ENCODE results near the gene CCBE1. TPM values are rescaled to one million over a fixed set of nuclear protein-coding genes. Genes with fewer than 3 reads are reported as not detected.

The CCBE1 gene
- polyA plus RNA-seq, 1 donor from 2014 or later: 0.19 TPM

- no peaks in the 10 kb centered on the region for H3K36me3 ChIP-seq (ENCODE audit: insufficient read depth, low read length)
- TF ChIP-seq EP300 (conservative IDR thresholded peaks at IDR 0.05; ENCODE audit: poor library complexity, severe bottlenecking) (no peak), CTCF (IDR thresholded peaks at IDR 0.05; ENCODE audit: poor library complexity, severe bottlenecking) (no peak), SMC3 (conservative IDR thresholded peaks at IDR 0.05; ENCODE audit: poor library complexity) (no peak), MXI1 (conservative IDR thresholded peaks at IDR 0.05; ENCODE audit: poor library complexity, severe bottlenecking) (no peak), RAD21 (conservative IDR thresholded peaks at IDR 0.05) (no peak), EZH2 (IDR thresholded peaks at IDR 0.05; ENCODE audit: borderline replicate concordance, insufficient read depth, low read length, poor library complexity, severe bottlenecking) (no peak), POLR2AphosphoS5 (IDR thresholded peaks at IDR 0.05) (no peak), TAF1 (IDR thresholded peaks at IDR 0.05; ENCODE audit: low read depth) (no peak), REST (IDR thresholded peaks at IDR 0.05; ENCODE audit: borderline replicate concordance) (no peak)
- H2AFZ ChIP-seq (ENCODE audit: low read depth, low read length): no peak overlapping the region
- no peak overlapping the region for H3K4me2 ChIP-seq (ENCODE audit: low read length)
- H3K9me3 ChIP-seq (ENCODE audit: low read length): no peaks in the 10 kb centered on the region
- no peaks in the 10 kb centered on the region for H3K27me3 ChIP-seq (ENCODE audit: insufficient read depth, low read depth, low read length)
- no peak overlapping the region for H3K4me3 ChIP-seq (ENCODE audit: low read length)
- H4K20me1 ChIP-seq (ENCODE audit: insufficient read depth): no peaks in the 10 kb centered on the region
- H3K79me2 ChIP-seq (replicated peaks; ENCODE audit: insufficient read depth, low read length): no peaks in the 10 kb centered on the region
- no peaks in the 10 kb centered on the region for H3K9me2 ChIP-seq (ENCODE audit: insufficient read depth, low read length)
- H3K9ac ChIP-seq (ENCODE audit: low read length): no peak overlapping the region
- H3F3A ChIP-seq (ENCODE audit: insufficient read depth, low read length, poor library complexity, severe bottlenecking): no peaks in the 10 kb centered on the region
- no peak overlapping the region for H3K27ac ChIP-seq (ENCODE audit: low read length)
Measured at GRCh38 chr18:59446012-59446411, 251.2 kb downstream of the CCBE1 start.

- Histone ChIP-seq H3K4me2 (ENCODE audit: low read length) (no peak overlapping the region), H3K36me3 (ENCODE audit: insufficient read depth, low read length) (no peaks in the 10 kb centered on the region), H3K9me2 (ENCODE audit: insufficient read depth, low read length) (no peaks in the 10 kb centered on the region), H3K9ac (ENCODE audit: low read length) (no peak overlapping the region), H3K27ac (ENCODE audit: low read length) (no peak overlapping the region), H3K27me3 (ENCODE audit: insufficient read depth, low read depth, low read length) (no peaks in the 10 kb centered on the region), H3K79me2 (replicated peaks; ENCODE audit: insufficient read depth, low read length) (no peaks in the 10 kb centered on the region), H3K4me3 (ENCODE audit: low read length) (no peak overlapping the region), H3F3A (ENCODE audit: insufficient read depth, low read length, poor library complexity, severe bottlenecking) (no peaks in the 10 kb centered on the region), H2AFZ (ENCODE audit: low read depth, low read length) (no peak overlapping the region), H4K20me1 (ENCODE audit: insufficient read depth) (no peaks in the 10 kb centered on the region), H3K9me3 (ENCODE audit: low read length) (no peaks in the 10 kb centered on the region)
- TF ChIP-seq SMC3 (conservative IDR thresholded peaks at IDR 0.05; ENCODE audit: poor library complexity): no peak
- TF ChIP-seq MXI1 (conservative IDR thresholded peaks at IDR 0.05; ENCODE audit: poor library complexity, severe bottlenecking): no peak
- no peak for TF ChIP-seq CTCF (IDR thresholded peaks at IDR 0.05; ENCODE audit: poor library complexity, severe bottlenecking)
- no peak for TF ChIP-seq TAF1 (IDR thresholded peaks at IDR 0.05; ENCODE audit: low read depth)
- TF ChIP-seq RAD21 (conservative IDR thresholded peaks at IDR 0.05): no peak
- TF ChIP-seq EP300 (conservative IDR thresholded peaks at IDR 0.05; ENCODE audit: poor library complexity, severe bottlenecking): no peak
- TF ChIP-seq EZH2 (IDR thresholded peaks at IDR 0.05; ENCODE audit: borderline replicate concordance, insufficient read depth, low read length, poor library complexity, severe bottlenecking): no peak
- no peak for TF ChIP-seq POLR2AphosphoS5 (IDR thresholded peaks at IDR 0.05)
- no peak for TF ChIP-seq REST (IDR thresholded peaks at IDR 0.05; ENCODE audit: borderline replicate concordance)
Measured at GRCh38 chr18:59437851-59438569, 259.2 kb downstream of the CCBE1 start.
